A172 (cell line): ENCODE results near the gene GPBP1L1. TPM values are rescaled to one million over a fixed set of nuclear protein-coding genes. Genes with fewer than 3 reads are reported as not detected.

Experiments
- DNase-seq: peaks from one replicate; pipeline ENCODE4 v3.0.0-alpha.2; 2015; ENCODE audit warnings: low spot score
- total RNA-seq: library from RNA; depleted of rRNA; stranded (reverse); fragments of >200 nt; shearing (Covaris generic); gene quantifications from 2 replicates; pipeline ENCODE4 v1.2.3, GENCODE V29; 2014; rRNA removed

Gene GPBP1L1
- total RNA-seq, 1 experiment from 2014 or later, result 64.5 TPM

GRCh38 chr1:45589861-45590260, 96.5 kb downstream of the GPBP1L1 start:
- DNase-seq, result no peak

- DNase-seq, result no peak
These were observed 99.6 kb downstream of the GPBP1L1 start for GRCh38 chr1:45586769-45587168.

GRCh38 chr1:45585496-45586075, 100.7 kb downstream of the GPBP1L1 start:
- no peak for DNase-seq

GRCh38 chr1:45585110-45585426, 101.3 kb downstream of the GPBP1L1 start:
- DNase-seq, result no peak

- DNase-seq, result peak; percentile 77
These were observed 101.8 kb downstream of the GPBP1L1 start for GRCh38 chr1:45584351-45585109.

GRCh38 chr1:45583666-45584350, 102.5 kb downstream of the GPBP1L1 start, which contains the start of gene NASP:
Gene NASP, plus strand, starts transcription at chr1:45584041. Its CDS starts 106 bp downstream, at chr1:45584147.
- DNase-seq, result peak; percentile 74

GRCh38 chr1:45583264-45583665, 103.1 kb downstream of the GPBP1L1 start:
- peak; percentile 97 for DNase-seq

Other genes starting within 250 kb of the GPBP1L1 start
- gene TESK2, start 195.4 kb downstream of the GPBP1L1 start, total RNA-seq, result 0.52 and 0.84 TPM in 2 replicates
- 1.3 and 2.8 TPM in 2 replicates for gene CCDC163, start 186.5 kb downstream of the GPBP1L1 start, total RNA-seq
- 2.8 and 4.7 TPM in 2 replicates for gene MMACHC, start 186.2 kb downstream of the GPBP1L1 start, total RNA-seq
- 1,113 and 1,123 TPM in 2 replicates for gene PRDX1, start 164.6 kb downstream of the GPBP1L1 start, total RNA-seq
- 86.0 and 99.4 TPM in 2 replicates for gene AKR1A1, start 135.7 kb downstream of the GPBP1L1 start, total RNA-seq
- gene NASP, start 102.5 kb downstream of the GPBP1L1 start, total RNA-seq, result 135 and 136 TPM in 2 replicates
- gene CCDC17, start 62.5 kb downstream of the GPBP1L1 start, total RNA-seq, result 0.26 and 0.38 TPM in 2 replicates
- gene TMEM69, start 1.6 kb upstream of the GPBP1L1 start, total RNA-seq, result 41.8 and 44.8 TPM in 2 replicates
- 9.7 and 11.4 TPM in 2 replicates for gene IPP, start 64.1 kb upstream of the GPBP1L1 start, total RNA-seq
- 18.4 and 19.5 TPM in 2 replicates for gene MAST2, start 117.1 kb upstream of the GPBP1L1 start, total RNA-seq